Mesenteric fat pad (tissue), 1 donor: ENCODE results near the gene STK10. TPM values are rescaled to one million over a fixed set of nuclear protein-coding genes. Genes with fewer than 3 reads are reported as not detected.

Experiments used
- DNase-seq: peaks from one replicate; pipeline ENCODE4 v3.0.0-alpha.2; 2020; ENCODE audit warnings: low spot score
- total RNA-seq: library from RNA; stranded (reverse); fragmentation: NEBNext Ultra II Directional; extraction: Animal tissue kit (Norgen Biotek cat#: 25700); gene quantifications from one replicate; pipeline ENCODE4 v1.2.1, GENCODE V29; 2021
- donor health status: DM: yes; HTN: yes; CAD: no.

The STK10 gene
- total RNA-seq, 1 donor from 2014 or later: 82.2 TPM

DNA sequence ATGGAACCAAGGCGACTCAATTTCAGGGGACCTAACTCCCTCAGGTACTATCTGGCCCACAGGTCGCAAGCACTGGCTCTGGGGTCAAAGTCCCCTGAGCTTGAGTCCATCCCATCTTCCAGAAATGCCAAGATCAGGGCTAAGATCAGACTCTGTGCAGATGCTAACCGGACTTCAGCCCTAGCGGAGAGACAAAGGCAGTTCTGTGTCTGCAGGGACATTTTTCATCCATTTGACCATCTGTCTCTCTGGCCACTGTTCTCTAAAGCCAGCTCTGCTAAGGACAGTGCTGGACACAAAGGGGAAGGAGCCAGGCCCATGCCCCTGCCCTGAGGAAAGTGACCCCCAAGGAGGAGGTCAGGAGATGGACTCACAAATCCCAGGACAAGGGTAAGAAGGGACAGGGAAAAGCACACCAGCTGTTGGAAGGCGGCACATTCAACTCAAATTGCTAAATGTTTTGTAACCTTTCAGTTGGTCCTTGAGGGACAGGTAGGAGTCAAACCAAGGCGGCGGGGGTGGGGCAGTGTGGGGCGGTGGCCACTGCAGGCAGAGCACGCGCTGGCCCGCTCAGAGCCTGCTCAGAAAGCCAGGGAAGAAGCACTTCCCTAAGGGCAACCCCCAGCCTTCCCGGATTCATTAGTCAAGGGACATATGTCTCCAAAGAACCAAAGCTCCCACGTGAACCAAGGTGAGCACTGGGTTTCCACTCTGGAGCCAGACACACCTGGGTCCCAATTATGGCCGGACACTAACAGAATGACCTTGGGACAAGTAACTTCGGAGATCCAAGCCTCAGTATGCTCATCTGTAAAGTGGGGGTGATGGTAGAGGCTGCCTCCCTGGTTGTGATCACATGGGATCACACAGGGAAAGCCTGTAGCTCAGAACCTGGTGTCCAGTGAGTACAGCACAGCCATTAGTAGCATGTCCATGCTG is 42.8 kb downstream of the STK10 start:
- no peak for DNase-seq

DNA sequence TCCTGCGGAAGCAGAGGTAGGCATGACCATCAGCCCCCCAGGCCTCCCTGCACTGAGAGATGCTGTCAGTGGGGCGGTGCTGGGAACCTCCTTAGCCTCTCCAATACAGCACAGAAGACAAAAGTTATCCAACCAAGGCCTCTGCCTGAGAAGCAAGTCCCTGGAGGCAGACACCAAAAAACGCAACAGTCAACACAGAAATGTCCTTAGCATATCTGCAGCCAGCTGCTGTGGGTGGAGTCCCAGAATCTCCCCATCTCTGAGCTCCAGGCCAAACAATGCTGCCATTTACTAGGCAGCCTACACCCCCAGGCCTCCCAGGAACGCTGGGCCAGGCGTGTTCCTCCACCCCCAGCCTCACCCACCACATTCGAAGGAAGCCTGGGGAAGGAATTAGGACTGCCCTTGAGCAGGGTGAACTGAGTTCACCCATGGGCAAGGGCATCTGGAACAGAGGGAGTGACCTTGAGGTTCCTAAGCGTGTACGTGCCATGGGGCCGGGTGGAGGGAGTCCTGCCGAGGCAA is 43.7 kb downstream of the STK10 start:
- DNase-seq: no peak

- no peak for DNase-seq
Measured at GRCh38 chr5:172143875-172144274, 44.1 kb downstream of the STK10 start.

GRCh38 chr5:172142709-172143215 is 45.3 kb downstream of the STK10 start:
- DNase-seq: no peak

- no peak for DNase-seq
Measured at GRCh38 chr5:172141949-172142319, 46.1 kb downstream of the STK10 start.

DNA sequence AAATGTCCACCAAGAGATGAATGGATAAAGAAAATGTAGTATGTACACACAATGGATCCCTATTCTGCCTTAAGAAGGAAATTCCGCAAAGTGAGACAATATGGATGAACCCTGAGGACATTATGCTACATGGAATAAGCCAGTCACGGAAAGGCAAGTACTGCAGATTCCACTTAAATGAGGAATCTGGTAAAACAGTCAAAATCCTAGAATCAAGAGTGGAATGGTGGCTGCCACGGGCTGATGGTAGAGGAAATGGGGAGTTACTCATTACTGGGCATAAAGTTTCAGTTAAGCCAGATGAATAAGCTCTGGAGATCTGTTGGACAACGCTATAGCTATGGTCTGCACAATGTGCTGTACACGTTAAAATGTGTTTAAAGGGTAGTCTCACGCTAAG is 47.2 kb downstream of the STK10 start:
- DNase-seq: no peak

DNA sequence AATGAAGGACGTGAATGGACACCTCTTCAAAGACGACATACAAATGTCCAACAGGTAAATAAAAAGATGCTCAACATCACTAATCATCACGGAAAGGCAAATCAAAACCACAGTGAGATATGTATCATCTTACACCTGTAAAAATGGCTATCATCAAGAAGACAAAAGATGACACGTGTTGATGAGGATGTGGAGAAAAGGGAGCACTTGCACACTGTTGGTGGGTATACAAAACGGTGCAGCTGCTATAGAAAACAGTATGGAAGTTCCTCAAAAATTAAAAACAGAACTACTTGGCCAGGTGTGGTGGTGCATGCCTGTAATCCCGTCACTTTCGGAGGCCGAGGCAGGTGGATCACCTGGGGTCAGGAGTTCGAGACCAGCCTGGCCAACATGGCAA is 47.9 kb downstream of the STK10 start:
- DNase-seq: no peak

DNA sequence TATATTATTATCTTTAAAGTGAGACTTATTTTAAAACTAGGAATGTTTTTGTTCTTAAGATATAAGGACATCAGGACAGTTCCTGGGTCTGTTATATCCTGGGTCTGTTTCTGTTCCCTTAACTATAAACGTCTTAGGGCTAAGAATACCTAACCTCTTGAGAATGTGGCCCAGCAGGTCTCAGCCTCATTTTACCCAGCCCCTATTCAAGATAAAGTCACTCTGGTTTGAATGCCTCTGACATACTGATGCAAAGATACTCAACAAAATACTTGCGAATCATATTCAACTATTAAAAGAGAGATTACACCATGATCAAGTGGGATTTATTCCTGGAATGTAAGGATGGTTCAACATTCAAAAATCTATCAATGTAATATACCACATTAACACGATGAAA is 51.0 kb downstream of the STK10 start:
- no peak for DNase-seq

- DNase-seq: no peak
Measured at GRCh38 chr5:172133359-172134029, 54.5 kb downstream of the STK10 start.

GRCh38 chr5:172131690-172132089 is 56.3 kb downstream of the STK10 start:
- DNase-seq: no peak

- DNase-seq: no peak
Measured at GRCh38 chr5:172129256-172129910, 58.6 kb downstream of the STK10 start.

GRCh38 chr5:172127581-172127980 is 60.4 kb downstream of the STK10 start:
- no peak for DNase-seq

- DNase-seq: no peak
Measured at GRCh38 chr5:172123269-172123692, 64.7 kb downstream of the STK10 start.

DNA sequence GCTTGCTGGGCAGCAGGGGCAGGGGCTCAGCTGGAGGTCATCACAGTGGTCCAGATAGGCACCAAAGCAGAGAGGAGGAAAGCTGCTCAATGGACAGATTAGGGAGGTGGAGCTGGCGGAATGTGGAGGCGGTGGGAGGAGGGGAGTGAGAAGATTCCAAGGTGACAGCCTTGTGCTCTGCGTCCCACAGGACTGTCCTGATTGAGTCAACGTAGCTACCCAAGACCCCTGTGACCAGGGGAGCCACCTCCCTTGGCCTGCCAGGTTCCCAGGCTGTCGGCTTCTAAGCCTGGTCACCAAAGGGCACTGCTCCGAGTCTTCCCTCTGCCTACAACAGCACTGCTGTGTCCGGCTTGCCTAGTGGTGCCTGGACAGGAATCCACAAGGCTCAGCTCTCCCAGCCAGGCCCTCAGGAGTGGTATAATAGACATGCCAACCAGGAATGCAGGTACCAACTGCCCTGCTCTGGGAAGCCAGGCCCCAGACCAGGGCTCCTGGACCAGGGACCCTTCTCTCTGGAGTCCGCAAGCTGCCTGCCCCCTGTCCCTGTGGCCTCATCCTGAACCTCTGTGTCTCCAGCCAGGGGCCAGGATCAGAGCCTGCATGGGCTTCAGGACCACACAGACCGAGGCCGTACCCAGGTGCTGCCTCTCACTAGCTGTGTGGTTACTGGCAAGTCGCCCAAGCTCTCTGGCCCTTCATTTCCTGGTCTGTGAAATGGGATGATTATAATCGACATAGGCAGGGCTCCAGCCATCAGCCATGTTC is 67.9 kb downstream of the STK10 start:
- DNase-seq: no peak

- DNase-seq: no peak
Measured at GRCh38 chr5:172118891-172119290, 69.1 kb downstream of the STK10 start.

GRCh38 chr5:172117977-172118701 is 69.9 kb downstream of the STK10 start:
- no peak for DNase-seq

GRCh38 chr5:172115541-172115982 is 72.5 kb downstream of the STK10 start:
- DNase-seq: no peak

DNA sequence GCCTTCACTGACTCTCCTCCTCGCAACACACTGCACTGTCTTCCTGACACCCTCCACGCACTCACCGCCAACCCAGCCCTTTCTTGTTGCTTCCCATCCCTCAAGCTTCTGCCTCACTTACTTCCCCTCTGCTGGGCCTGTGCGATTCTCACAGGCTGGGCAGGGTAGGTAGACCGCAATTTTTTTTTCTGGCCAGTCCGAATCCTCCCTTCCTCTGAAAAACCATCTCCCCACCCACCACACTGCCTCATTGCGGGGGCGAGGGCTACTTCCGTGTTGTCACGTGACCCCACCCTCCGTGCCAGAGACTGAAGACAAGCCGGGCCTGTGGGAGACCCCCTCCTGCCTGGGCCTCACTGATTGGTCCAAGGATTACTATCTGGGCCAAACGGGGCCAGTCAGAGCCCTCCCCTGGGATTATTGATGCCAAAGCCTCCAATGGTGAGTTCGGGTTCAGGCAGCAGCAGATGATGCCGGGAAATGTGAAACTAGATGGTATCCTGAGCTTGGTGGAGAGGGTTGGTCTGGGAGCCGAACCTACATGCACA is 73.1 kb downstream of the STK10 start:
- DNase-seq: no peak

DNA sequence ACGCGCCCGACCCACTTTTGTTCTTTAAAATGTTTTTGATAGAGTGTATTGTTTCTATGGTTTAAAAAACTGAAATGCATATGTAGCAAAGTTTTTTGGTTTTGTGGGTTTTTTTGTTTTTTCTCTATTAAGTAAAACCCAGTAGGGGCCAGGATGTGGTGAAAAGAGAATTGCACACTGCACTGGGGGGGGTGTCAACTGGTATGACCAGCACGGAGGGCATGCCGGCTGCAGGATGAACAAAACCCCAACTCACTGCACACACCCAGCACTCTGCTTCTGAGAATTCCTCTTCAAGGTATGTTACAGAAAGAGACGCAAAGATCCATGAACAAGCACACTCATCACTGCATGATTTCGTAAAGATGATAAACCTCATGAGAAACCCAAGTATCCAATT is 75.0 kb downstream of the STK10 start:
- no peak for DNase-seq

DNA sequence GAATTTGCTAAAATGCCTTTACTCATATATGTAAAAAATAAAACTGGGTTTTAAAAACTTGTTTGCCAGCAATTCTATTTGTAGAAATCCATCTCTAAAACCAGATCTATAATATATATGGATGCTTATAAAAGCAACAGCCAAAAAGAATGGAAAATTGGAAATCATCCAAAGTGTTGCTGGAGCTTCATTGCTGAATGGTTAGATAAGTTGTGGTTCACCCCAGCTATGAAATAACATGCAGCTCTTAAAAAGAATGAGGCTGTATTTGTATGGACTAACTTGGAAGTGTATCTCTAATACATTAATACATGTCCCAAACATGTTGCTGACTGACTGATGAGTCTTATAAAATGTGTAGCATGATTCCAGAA is 76.2 kb downstream of the STK10 start:
- no peak for DNase-seq
